H1 (cell line): ENCODE data around the gene RITA1. TPM values are rescaled to one million over a fixed set of nuclear protein-coding genes. Genes with fewer than 3 reads are reported as not detected.

Experiments used
- CTCF ChIA-PET: fragments of 300-600 bp; sonication (Branson Sonifier 250); formaldehyde crosslinking; loops from one replicate; lab custom pipeline; 2021; ENCODE audit not compliant: partially characterized antibody; lab: Charles Lee
- POLR2A ChIA-PET: fragments of 300-600 bp; sonication (Branson Sonifier 250); formaldehyde crosslinking; loops from one replicate; lab custom pipeline; 2021; ENCODE audit warnings: inconsistent platforms; ENCODE audit not compliant: partially characterized antibody; lab: Charles Lee
- DNase-seq, 2 experiments: peaks; one replicate each; pipeline versions ENCODE4 v3.0.0 to v3.0.0-alpha.2; 2010 to 2022; ENCODE audit warnings: low spot score in 2 of 2, low read depth in 1 of 2, mixed read lengths in 1 of 2
- FAIRE-seq: peaks from 2 replicates; lab custom pipeline; 2011; peaks lifted over from hg19 to GRCh38; lab: Jason Lieb, UNC
- H2AFZ ChIP-seq: 2 replicates; pipeline ENCODE4 v1.8.1; 2012; ENCODE audit warnings: low read length, inconsistent platforms
- H2AK5ac ChIP-seq: 2 replicates; pipeline ENCODE4 v1.6.1; 2013; ENCODE audit warnings: low read depth, low read length
- H2BK120ac ChIP-seq: replicated peaks from 2 replicates; pipeline ENCODE3; 2013; ENCODE audit warnings: low read depth, low read length, inconsistent platforms
- H2BK12ac ChIP-seq: 2 replicates; pipeline ENCODE4 v1.6.1; 2013; ENCODE audit warnings: low read depth, low read length
- H2BK15ac ChIP-seq: 2 replicates; pipeline ENCODE4 v1.6.1; 2013; ENCODE audit warnings: low read length
- H2BK20ac ChIP-seq: 2 replicates; pipeline ENCODE4 v1.6.1; 2013; ENCODE audit warnings: low read length
- H2BK5ac ChIP-seq: 2 replicates; pipeline ENCODE4 v1.6.1; 2013; ENCODE audit warnings: low read depth, low read length
- H3K14ac ChIP-seq: 2 replicates; pipeline ENCODE4 v1.6.1; 2013; ENCODE audit warnings: inconsistent platforms; ENCODE audit not compliant: insufficient read length
- H3K18ac ChIP-seq: 2 replicates; pipeline ENCODE4 v1.6.1; 2013; ENCODE audit warnings: low read length; ENCODE audit errors: extremely low read depth
- H3K23ac ChIP-seq: 2 replicates; pipeline ENCODE4 v1.6.1; 2013; ENCODE audit warnings: inconsistent platforms; ENCODE audit not compliant: insufficient read length
- H3K23me2 ChIP-seq: 2 replicates; pipeline ENCODE4 v1.6.1; 2013; ENCODE audit warnings: low read depth, low read length
- H3K27ac ChIP-seq: 2 replicates; pipeline ENCODE4 v1.6.1; 2011; ENCODE audit warnings: low read depth, low read length, inconsistent platforms
- H3K27me3 ChIP-seq, 4 experiments: replicated peaks in 1 of 4; 1 replicate in 1 of 4; 2 replicates in 3 of 4; pipeline versions ENCODE4 v1.6.1 to v1.8.1; 2011 to 2013; ENCODE audit warnings: low read length in 3 of 4, mild to moderate bottlenecking in 3 of 4, inconsistent platforms in 2 of 4, mixed read lengths in 2 of 4, moderate library complexity in 1 of 4; ENCODE audit not compliant: control insufficient read depth in 3 of 4, insufficient read depth in 3 of 4; ENCODE audit errors: extremely low read depth in 1 of 4
- H3K36me3 ChIP-seq, 4 experiments: 2 replicates each; pipeline versions ENCODE4 v1.6.1 to v1.8.1; 2011 to 2013; ENCODE audit warnings: mild to moderate bottlenecking in 4 of 4, low read length in 3 of 4, moderate library complexity in 2 of 4, control low read depth in 1 of 4, inconsistent platforms in 1 of 4; ENCODE audit not compliant: insufficient read depth in 4 of 4, control insufficient read depth in 2 of 4
- H3K4ac ChIP-seq: replicated peaks from 2 replicates; pipeline ENCODE3; 2013; ENCODE audit warnings: low read length, low read depth, mixed read lengths, inconsistent platforms; ENCODE audit not compliant: insufficient read length
- H3K4me1 ChIP-seq, 4 experiments: replicated peaks in 1 of 4; 1 replicate in 1 of 4; 2 replicates in 3 of 4; pipeline versions ENCODE4 v1.6.1 to v1.8.1; 2011 to 2013; ENCODE audit warnings: low read length in 3 of 4, inconsistent platforms in 2 of 4, mixed read lengths in 1 of 4; ENCODE audit not compliant: insufficient read depth in 4 of 4, control insufficient read depth in 3 of 4
- H3K4me2 ChIP-seq, 2 experiments: 2 replicates each; pipeline versions ENCODE4 v1.6.1 to v1.8.1; 2011 to 2013; ENCODE audit warnings: low read depth in 2 of 2, low read length in 2 of 2, control low read depth in 1 of 2, inconsistent platforms in 1 of 2, mild to moderate bottlenecking in 1 of 2; ENCODE audit not compliant: insufficient read depth in 1 of 2
- H3K4me3 ChIP-seq, 4 experiments: fragments of 200-600, 300-600 bp in 1 of 4; sonication (generic), shearing (Covaris generic), sonication (Bioruptor Twin) in 1 of 4; 2 replicates each; pipeline versions ENCODE4 v1.5.1 to v1.8.1; 2011 to 2016; ENCODE audit warnings: low read length in 4 of 4, low read depth in 3 of 4, control low read depth in 2 of 4, inconsistent platforms in 2 of 4, mild to moderate bottlenecking in 2 of 4, mixed read lengths in 1 of 4, moderate library complexity in 1 of 4; ENCODE audit not compliant: insufficient read depth in 2 of 4; ENCODE audit errors: extremely low read depth in 1 of 4
- H3K56ac ChIP-seq: replicated peaks from 2 replicates; pipeline ENCODE3; 2013; ENCODE audit warnings: low read depth, mild to moderate bottlenecking, mixed read lengths, low read length, inconsistent platforms; ENCODE audit not compliant: insufficient read length
- H3K79me1 ChIP-seq: 2 replicates; pipeline ENCODE4 v1.6.1; 2013; ENCODE audit warnings: low read depth, low read length, control low read depth
- H3K79me2 ChIP-seq, 2 experiments: 2 replicates each; pipeline versions ENCODE4 v1.6.1 to v1.8.1; 2012 to 2013; ENCODE audit warnings: low read length in 2 of 2, mild to moderate bottlenecking in 2 of 2, inconsistent platforms in 1 of 2; ENCODE audit not compliant: insufficient read depth in 2 of 2, control insufficient read depth in 1 of 2
- H3K9ac ChIP-seq, 4 experiments: replicated peaks in 1 of 4; 1 replicate in 1 of 4; 2 replicates in 3 of 4; pipeline versions ENCODE4 v1.6.1 to v1.8.1; 2011 to 2013; ENCODE audit warnings: low read depth in 3 of 4, low read length in 3 of 4, control low read depth in 2 of 4, mild to moderate bottlenecking in 2 of 4, moderate library complexity in 2 of 4, inconsistent platforms in 1 of 4; ENCODE audit errors: extremely low read depth in 1 of 4
- H3K9me3 ChIP-seq, 2 experiments: 2 replicates each; pipeline versions ENCODE4 v1.6.1 to v1.8.1; 2012 to 2013; ENCODE audit warnings: mild to moderate bottlenecking in 2 of 2, moderate library complexity in 2 of 2, control low read depth in 1 of 2, inconsistent platforms in 1 of 2, low read depth in 1 of 2, low read length in 1 of 2, mixed read lengths in 1 of 2; ENCODE audit not compliant: insufficient read depth in 2 of 2
- H4K20me1 ChIP-seq, 2 experiments: replicated peaks in 1 of 2; 2 replicates each; pipeline versions ENCODE3 to v1.8.1; 2011 to 2013; ENCODE audit warnings: inconsistent platforms in 2 of 2, low read length in 2 of 2, mild to moderate bottlenecking in 1 of 2; ENCODE audit not compliant: insufficient read depth in 2 of 2, control insufficient read depth in 1 of 2
- H4K5ac ChIP-seq: 2 replicates; pipeline ENCODE4 v1.6.1; 2013; ENCODE audit warnings: low read length, low read depth, mixed read lengths, inconsistent platforms; ENCODE audit not compliant: insufficient read length
- H4K8ac ChIP-seq: 2 replicates; pipeline ENCODE4 v1.8.0; 2013; ENCODE audit warnings: mild to moderate bottlenecking, moderate library complexity, low read length, inconsistent platforms; ENCODE audit not compliant: insufficient read depth; ENCODE audit errors: extremely low read depth
- H4K91ac ChIP-seq: replicated peaks from 2 replicates; pipeline ENCODE3; 2013; ENCODE audit warnings: low read length, mixed read lengths, inconsistent platforms; ENCODE audit not compliant: insufficient read length
- BACH1 ChIP-seq: IDR thresholded peaks from 2 replicates; pipeline ENCODE4 v1.6.1; 2012; ENCODE audit warnings: low read length, improper control_type of control experiment
- BCL11A ChIP-seq, 2 experiments: IDR thresholded peaks; one replicate each; pipeline ENCODE4 v1.6.1; 2011; ENCODE audit warnings: low read depth in 2 of 2, low read length in 2 of 2, mild to moderate bottlenecking in 2 of 2
- EP300 ChIP-seq, 2 experiments: IDR thresholded peaks; 1 replicate in 1 of 2; 2 replicates in 1 of 2; pipeline ENCODE4 v1.6.1; 2011 to 2012; ENCODE audit warnings: low read depth in 2 of 2, low read length in 2 of 2, mild to moderate bottlenecking in 2 of 2, borderline replicate concordance in 1 of 2, inconsistent platforms in 1 of 2, moderate library complexity in 1 of 2
- POU5F1 ChIP-seq: IDR thresholded peaks from 2 replicates; pipeline ENCODE4 v1.6.1; 2011; ENCODE audit warnings: low read depth, mild to moderate bottlenecking, low read length, moderate library complexity
- SP1 ChIP-seq: IDR thresholded peaks from 2 replicates; pipeline ENCODE4 v1.6.1; 2011; ENCODE audit warnings: low read depth, low read length
- SP2 ChIP-seq: IDR thresholded peaks from 2 replicates; pipeline ENCODE4 v1.6.1; 2012; ENCODE audit warnings: mild to moderate bottlenecking, low read length, inconsistent platforms
- YY1 ChIP-seq: IDR thresholded peaks from 2 replicates; pipeline ENCODE4 v1.6.1; 2011; ENCODE audit warnings: low read depth, mild to moderate bottlenecking, low read length
- WGBS, 2 experiments: shearing (Covaris generic) in 1 of 2; methylation state at CpG; one replicate each; pipeline versions ENCODE4 v1.1.6 to v1.1.7; 2013 to 2015; ENCODE audit warnings: low lambda C conversion rate in 2 of 2, mixed read lengths in 2 of 2, inconsistent platforms in 1 of 2, low coverage in 1 of 2, missing lambda C conversion rate in 1 of 2; ENCODE audit not compliant: insufficient replicate concordance in 2 of 2, insufficient coverage in 1 of 2, insufficient read length in 1 of 2; ENCODE audit errors: extremely low coverage in 1 of 2, missing lambda C conversion rate in 1 of 2; 5-methylcytosine and 5-hydroxymethylcytosine counted together
- polyA plus RNA-seq, 7 experiments: library from polyadenylated mRNA; depleted of rRNA in 3 of 7; stranded (reverse) in 5 of 7; unstranded in 2 of 7; fragments of >200 nt in 5 of 7; fragments of 200-250 nt in 2 of 7; gene quantifications; 1 replicate in 5 of 7; 2 replicates in 1 of 7; 4 replicates in 1 of 7; pipeline versions ENCODE4 v1.2.1 to v1.2.3, GENCODE V29; 2011 to 2013; ENCODE audit warnings: missing spikeins in 2 of 7, mixed read lengths in 2 of 7
- total RNA-seq: library from RNA; stranded (reverse); fragmentation: NEBNext Ultra II Directional; extraction: Animal tissue kit (Norgen Biotek cat#: 25700); gene quantifications from 2 replicates; pipeline ENCODE4 v1.2.1, GENCODE V29; 2021

Gene RITA1
- total and polyA plus RNA-seq, 2 of the 8 experiments (the other 6 are each of a cell fraction or from before 2014, with no cell fraction given), result 24.1 to 25.8 TPM

DNA sequence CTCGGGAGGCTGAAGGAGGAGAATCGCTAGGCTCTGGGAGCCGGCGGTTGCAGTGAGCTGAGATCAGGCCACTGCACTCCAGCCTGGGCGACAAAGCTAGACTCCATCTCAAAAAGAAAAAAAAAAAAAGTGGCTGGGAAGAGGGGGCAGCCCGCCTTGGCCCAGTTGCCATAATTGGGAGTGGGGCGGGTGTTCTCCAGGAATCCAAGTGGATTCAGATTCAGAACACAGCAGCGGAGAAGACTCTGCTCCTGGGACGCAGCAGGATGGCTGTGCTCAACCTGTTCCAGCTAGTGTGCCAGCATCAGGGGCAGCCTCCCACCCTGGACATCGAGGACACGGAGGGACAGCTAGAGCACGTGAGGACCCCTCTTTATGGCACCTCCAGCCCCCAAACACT, 30.5 kb upstream of the RITA1 start:
- H3K4ac ChIP-seq, result no peak overlapping the region
- H3K36me3 ChIP-seq, result peaks cover 14 to 24% (median 16%) of the 10 kb centered on the region in 4 experiments; a peak in 7 of 8 replicates
- H2AK5ac ChIP-seq, result no peak overlapping the region
- H3K14ac ChIP-seq, result no peak overlapping the region
- no peak overlapping the region for H3K9ac ChIP-seq
- H4K91ac ChIP-seq, result no peak overlapping the region
- no peak overlapping the region for H3K23ac ChIP-seq
- H3K4me1 ChIP-seq, result peaks cover 3 to 14% (median 11%) of the 10 kb centered on the region in 4 experiments
- no peak overlapping the region for H3K27ac ChIP-seq
- H2BK120ac ChIP-seq, result no peak overlapping the region
- no peaks in the 10 kb centered on the region for H3K79me2 ChIP-seq
- peaks cover 9% of the 10 kb centered on the region; the same call in 1 of the 2 replicates for H3K23me2 ChIP-seq
- ChIA-PET CTCF (interaction anchor here (1.2 to 7.9 kb wide), 10 partner anchors 10 to 157 kb away, joined by 3 to 51 read pairs (median 6); partner anchors contain the start of gene RASAL1), POLR2A (interaction anchor here (0.6 to 3.8 kb wide), 9 partner anchors 10 to 193 kb away, joined by 3 to 35 read pairs (median 4); partner anchors contain the start of genes DDX54, RASAL1, RITA1 and TPCN1)
- H2BK5ac ChIP-seq, result no peak overlapping the region
- H4K8ac ChIP-seq, result no peak overlapping the region
- H4K5ac ChIP-seq, result no peak overlapping the region
- H2BK12ac ChIP-seq, result 0 out of 2 replicates have a peak overlapping the region, but pooled peaks have one; percentile 6
- peaks cover 2 to 3% of the 10 kb centered on the region in 2 experiments for H4K20me1 ChIP-seq
- H2AFZ ChIP-seq, result no peak overlapping the region
- no peaks in the 10 kb centered on the region for H3K9me3 ChIP-seq
- H2BK15ac ChIP-seq, result 0 out of 2 replicates have a peak overlapping the region, but pooled peaks have one; percentile 19
- DNase-seq (no peak), FAIRE-seq (no peak)
- H3K4me3 ChIP-seq, result peak overlapping the region in 2 of 4 experiments; percentile 21 to 61; a peak in 3 of 8 replicates
- no peak overlapping the region for H3K56ac ChIP-seq
- H3K4me2 ChIP-seq, result peak overlapping the region; percentile 64 to 98; a peak in 3 of 4 replicates
- no peak overlapping the region for H2BK20ac ChIP-seq
- no peak overlapping the region for H3K18ac ChIP-seq
- no peaks in the 10 kb centered on the region; the same call in none of the 2 replicates for H3K79me1 ChIP-seq
- peaks cover 1 to 32% (median 25%) of the 10 kb centered on the region in 4 experiments for H3K27me3 ChIP-seq
- 80% methylated on average over 12 of the region's 12 CpGs; no CpG with 5 or more reads in 1 of the 2 experiments for WGBS, 2 experiments
- TF ChIP-seq POU5F1 (no peak), EP300 (IDR thresholded peaks at IDR 0.05; ENCODE audit: borderline replicate concordance in 1 of 2, low read depth in 2 of 2, low read length in 2 of 2) (no peak), SP1 (no peak), SP2 (no peak), YY1 (no peak), BACH1 (no peak), BCL11A (IDR thresholded peaks at IDR 0.05; ENCODE audit: low read depth in 2 of 2, low read length in 2 of 2) (no peak)
